GM12878 (cell line): ENCODE measurements around the gene TBCA. TPM values are rescaled to one million over a fixed set of nuclear protein-coding genes. Genes with fewer than 3 reads are reported as not detected.

Experiments used
- CHD1 ChIP-seq: IDR thresholded peaks from 2 replicates; pipeline ENCODE4 v1.6.1; 2012; ENCODE audit warnings: low read depth, low read length, improper control_type of control experiment
- HDAC2 ChIP-seq: fragments of 200-600 bp; sonication (generic); IDR thresholded peaks from 2 replicates; pipeline ENCODE4 v1.6.1; 2017
- MYC ChIP-seq: IDR thresholded peaks from 2 replicates; pipeline ENCODE4 v1.6.1; 2011; ENCODE audit warnings: mild to moderate bottlenecking, low read length, moderate library complexity, inconsistent platforms; ENCODE audit not compliant: insufficient read depth, insufficient replicate concordance, insufficient read length, severe bottlenecking
- NFYA ChIP-seq: IDR thresholded peaks from 2 replicates; pipeline ENCODE4 v1.6.1; 2011; ENCODE audit warnings: low read depth, mild to moderate bottlenecking, low read length, improper control_type of control experiment, borderline replicate concordance
- NR2F1 ChIP-seq: fragments of 450-650 bp; conservative IDR thresholded peaks from 2 replicates; pipeline ENCODE4 v1.6.1; 2017; ENCODE audit warnings: mild to moderate bottlenecking
- RBBP5 ChIP-seq: fragments of 200-600 bp; sonication (generic); conservative IDR thresholded peaks from 2 replicates; pipeline ENCODE4 v1.6.1; 2016
- SMC3 ChIP-seq: IDR thresholded peaks from 2 replicates; pipeline ENCODE4 v1.6.1; 2011; ENCODE audit warnings: low read length, improper control_type of control experiment, borderline replicate concordance
- SREBF1 ChIP-seq: IDR thresholded peaks from 2 replicates; pipeline ENCODE4 v1.6.1; 2012; ENCODE audit warnings: mild to moderate bottlenecking, low read length
- TBL1XR1 ChIP-seq: IDR thresholded peaks from 2 replicates; pipeline ENCODE4 v1.6.1; 2012; ENCODE audit warnings: low read depth, low read length, improper control_type of control experiment
- ZBED1 ChIP-seq: IDR thresholded peaks from 2 replicates; pipeline ENCODE4 v1.6.1; 2016; ENCODE audit warnings: borderline replicate concordance
- ZNF217 ChIP-seq: fragments of 450-650 bp; IDR thresholded peaks from 2 replicates; pipeline ENCODE4 v1.6.1; 2017; ENCODE audit warnings: antibody characterized with exemption, mild to moderate bottlenecking
- ZNF384 ChIP-seq: IDR thresholded peaks from 2 replicates; pipeline ENCODE4 v1.6.1; 2012; ENCODE audit warnings: low read depth, mild to moderate bottlenecking, low read length, improper control_type of control experiment, borderline replicate concordance
- polyA plus RNA-seq, 11 experiments: library from polyadenylated mRNA; depleted of rRNA in 4 of 11; unstranded in 6 of 11; stranded (reverse) in 5 of 11; fragments of >200 nt; fragmentation: Nextera tagmentation in 4 of 11; fragmentation: Illumina TruSeq in 1 of 11; extraction: Ambion mirVana in 4 of 11; extraction: Trizol in 1 of 11; gene quantifications; 1 replicate in 1 of 11; 2 replicates in 10 of 11; pipeline versions ENCODE4 v1.2.1 to v1.2.3, GENCODE V29; 2011 to 2016; ENCODE audit warnings: inconsistent platforms in 2 of 11, missing spikeins in 2 of 11, low read depth in 1 of 11
- total RNA-seq, 4 experiments: library from RNA; depleted of rRNA in 3 of 4; stranded (reverse); fragments of >200 nt in 3 of 4; fragmentation: Illumina TruSeq in 1 of 4; extraction: Trizol in 1 of 4; gene quantifications; 2 replicates each; pipeline versions ENCODE4 v1.2.1 to v1.2.3, GENCODE V29; 2013 to 2021
- TF ChIP-seq, protein P1 (sequence below): fragments of 450-650 bp; IDR thresholded peaks from 2 replicates; pipeline ENCODE4 v1.6.1; 2017; ENCODE audit warnings: borderline replicate concordance
- TF ChIP-seq, protein P2 (sequence below): IDR thresholded peaks from 2 replicates; pipeline ENCODE4 v1.6.1; 2011; ENCODE audit warnings: mild to moderate bottlenecking, low read depth, low read length, moderate library complexity; ENCODE audit not compliant: insufficient replicate concordance
- TF ChIP-seq, protein P3 (sequence below): IDR thresholded peaks from 2 replicates; pipeline ENCODE4 v1.6.1; 2012; ENCODE audit warnings: low read depth, low read length, improper control_type of control experiment
- TF ChIP-seq, protein P4 (sequence below): fragments of 450-650 bp; IDR thresholded peaks from 2 replicates; pipeline ENCODE4 v1.6.1; 2016; ENCODE audit warnings: mild to moderate bottlenecking, moderate library complexity, borderline replicate concordance
- TF ChIP-seq, protein P5 (sequence below): fragments of 150-350 bp; IDR thresholded peaks from 2 replicates; pipeline ENCODE4 v1.6.1; 2016; ENCODE audit warnings: low read depth, low read length
- TF ChIP-seq, protein P6 (sequence below): IDR thresholded peaks from 2 replicates; pipeline ENCODE4 v1.6.1; 2011; ENCODE audit warnings: low read depth, low read length, improper control_type of control experiment, borderline replicate concordance

The TBCA gene
- total and polyA plus RNA-seq, 10 of the 15 experiments (the other 5 are each of a cell fraction or from before 2014, with no cell fraction given): 86.3 to 647 (median 294) TPM

DNA sequence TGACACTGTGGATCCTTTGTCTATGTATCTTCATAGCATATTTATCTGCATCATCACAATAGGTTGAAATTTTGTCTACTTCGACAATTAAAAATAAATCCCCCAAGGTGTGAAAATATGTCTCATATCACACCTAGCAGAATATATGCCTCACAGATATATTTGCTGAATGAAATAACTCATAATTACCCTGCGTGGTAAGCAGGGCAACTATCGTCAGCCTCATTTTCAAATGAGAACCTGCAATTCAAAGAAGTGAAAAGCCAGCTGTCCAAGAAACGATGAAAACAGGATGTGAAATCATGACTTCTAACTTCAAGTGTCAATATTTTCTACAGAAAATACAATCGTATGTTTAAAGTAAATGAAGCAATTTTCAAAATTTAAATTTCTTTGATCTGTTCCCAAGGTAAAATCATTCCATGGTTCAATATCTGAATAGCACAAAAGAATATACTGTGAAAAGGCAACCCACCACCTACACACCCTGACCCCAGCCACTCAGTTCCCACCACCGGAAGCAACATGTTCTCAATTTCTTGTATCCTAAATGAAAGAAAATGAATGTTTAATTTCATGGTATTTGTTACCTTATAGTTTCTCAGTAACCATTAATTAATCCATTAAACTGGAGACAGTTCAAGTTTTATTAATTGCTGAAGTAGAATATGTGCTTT is 57.1 kb downstream of the TBCA start (continued):
- TF ChIP-seq TBL1XR1 (no peak), CHD1 (no peak), HDAC2 (no peak), ZNF217 (peak; percentile 63; the same call in 1 of the 2 replicates), RBBP5 (no peak), MYC (no peak), ZBED1 (no peak), SMC3 (no peak), NR2F1 (peak; percentile 89; the same call in 1 of the 2 replicates), SREBF1 (no peak), ZNF384 (no peak), NFYA (no peak)
- TF ChIP-seq, protein P1, sequence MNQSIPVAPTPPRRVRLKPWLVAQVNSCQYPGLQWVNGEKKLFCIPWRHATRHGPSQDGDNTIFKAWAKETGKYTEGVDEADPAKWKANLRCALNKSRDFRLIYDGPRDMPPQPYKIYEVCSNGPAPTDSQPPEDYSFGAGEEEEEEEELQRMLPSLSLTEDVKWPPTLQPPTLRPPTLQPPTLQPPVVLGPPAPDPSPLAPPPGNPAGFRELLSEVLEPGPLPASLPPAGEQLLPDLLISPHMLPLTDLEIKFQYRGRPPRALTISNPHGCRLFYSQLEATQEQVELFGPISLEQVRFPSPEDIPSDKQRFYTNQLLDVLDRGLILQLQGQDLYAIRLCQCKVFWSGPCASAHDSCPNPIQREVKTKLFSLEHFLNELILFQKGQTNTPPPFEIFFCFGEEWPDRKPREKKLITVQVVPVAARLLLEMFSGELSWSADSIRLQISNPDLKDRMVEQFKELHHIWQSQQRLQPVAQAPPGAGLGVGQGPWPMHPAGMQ: no peak
- TF ChIP-seq, protein P2, sequence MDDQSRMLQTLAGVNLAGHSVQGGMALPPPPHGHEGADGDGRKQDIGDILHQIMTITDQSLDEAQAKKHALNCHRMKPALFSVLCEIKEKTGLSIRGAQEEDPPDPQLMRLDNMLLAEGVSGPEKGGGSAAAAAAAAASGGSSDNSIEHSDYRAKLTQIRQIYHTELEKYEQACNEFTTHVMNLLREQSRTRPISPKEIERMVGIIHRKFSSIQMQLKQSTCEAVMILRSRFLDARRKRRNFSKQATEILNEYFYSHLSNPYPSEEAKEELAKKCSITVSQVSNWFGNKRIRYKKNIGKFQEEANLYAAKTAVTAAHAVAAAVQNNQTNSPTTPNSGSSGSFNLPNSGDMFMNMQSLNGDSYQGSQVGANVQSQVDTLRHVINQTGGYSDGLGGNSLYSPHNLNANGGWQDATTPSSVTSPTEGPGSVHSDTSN: no peak
- TF ChIP-seq, protein P3, sequence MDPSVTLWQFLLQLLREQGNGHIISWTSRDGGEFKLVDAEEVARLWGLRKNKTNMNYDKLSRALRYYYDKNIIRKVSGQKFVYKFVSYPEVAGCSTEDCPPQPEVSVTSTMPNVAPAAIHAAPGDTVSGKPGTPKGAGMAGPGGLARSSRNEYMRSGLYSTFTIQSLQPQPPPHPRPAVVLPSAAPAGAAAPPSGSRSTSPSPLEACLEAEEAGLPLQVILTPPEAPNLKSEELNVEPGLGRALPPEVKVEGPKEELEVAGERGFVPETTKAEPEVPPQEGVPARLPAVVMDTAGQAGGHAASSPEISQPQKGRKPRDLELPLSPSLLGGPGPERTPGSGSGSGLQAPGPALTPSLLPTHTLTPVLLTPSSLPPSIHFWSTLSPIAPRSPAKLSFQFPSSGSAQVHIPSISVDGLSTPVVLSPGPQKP: no peak
- TF ChIP-seq, protein P4, sequence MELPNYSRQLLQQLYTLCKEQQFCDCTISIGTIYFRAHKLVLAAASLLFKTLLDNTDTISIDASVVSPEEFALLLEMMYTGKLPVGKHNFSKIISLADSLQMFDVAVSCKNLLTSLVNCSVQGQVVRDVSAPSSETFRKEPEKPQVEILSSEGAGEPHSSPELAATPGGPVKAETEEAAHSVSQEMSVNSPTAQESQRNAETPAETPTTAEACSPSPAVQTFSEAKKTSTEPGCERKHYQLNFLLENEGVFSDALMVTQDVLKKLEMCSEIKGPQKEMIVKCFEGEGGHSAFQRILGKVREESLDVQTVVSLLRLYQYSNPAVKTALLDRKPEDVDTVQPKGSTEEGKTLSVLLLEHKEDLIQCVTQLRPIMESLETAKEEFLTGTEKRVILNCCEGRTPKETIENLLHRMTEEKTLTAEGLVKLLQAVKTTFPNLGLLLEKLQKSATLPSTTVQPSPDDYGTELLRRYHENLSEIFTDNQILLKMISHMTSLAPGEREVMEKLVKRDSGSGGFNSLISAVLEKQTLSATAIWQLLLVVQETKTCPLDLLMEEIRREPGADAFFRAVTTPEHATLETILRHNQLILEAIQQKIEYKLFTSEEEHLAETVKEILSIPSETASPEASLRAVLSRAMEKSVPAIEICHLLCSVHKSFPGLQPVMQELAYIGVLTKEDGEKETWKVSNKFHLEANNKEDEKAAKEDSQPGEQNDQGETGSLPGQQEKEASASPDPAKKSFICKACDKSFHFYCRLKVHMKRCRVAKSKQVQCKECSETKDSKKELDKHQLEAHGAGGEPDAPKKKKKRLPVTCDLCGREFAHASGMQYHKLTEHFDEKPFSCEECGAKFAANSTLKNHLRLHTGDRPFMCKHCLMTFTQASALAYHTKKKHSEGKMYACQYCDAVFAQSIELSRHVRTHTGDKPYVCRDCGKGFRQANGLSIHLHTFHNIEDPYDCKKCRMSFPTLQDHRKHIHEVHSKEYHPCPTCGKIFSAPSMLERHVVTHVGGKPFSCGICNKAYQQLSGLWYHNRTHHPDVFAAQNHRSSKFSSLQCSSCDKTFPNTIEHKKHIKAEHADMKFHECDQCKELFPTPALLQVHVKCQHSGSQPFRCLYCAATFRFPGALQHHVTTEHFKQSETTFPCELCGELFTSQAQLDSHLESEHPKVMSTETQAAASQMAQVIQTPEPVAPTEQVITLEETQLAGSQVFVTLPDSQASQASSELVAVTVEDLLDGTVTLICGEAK: no peak; the same call in 1 of the 2 replicates
- TF ChIP-seq, protein P5, sequence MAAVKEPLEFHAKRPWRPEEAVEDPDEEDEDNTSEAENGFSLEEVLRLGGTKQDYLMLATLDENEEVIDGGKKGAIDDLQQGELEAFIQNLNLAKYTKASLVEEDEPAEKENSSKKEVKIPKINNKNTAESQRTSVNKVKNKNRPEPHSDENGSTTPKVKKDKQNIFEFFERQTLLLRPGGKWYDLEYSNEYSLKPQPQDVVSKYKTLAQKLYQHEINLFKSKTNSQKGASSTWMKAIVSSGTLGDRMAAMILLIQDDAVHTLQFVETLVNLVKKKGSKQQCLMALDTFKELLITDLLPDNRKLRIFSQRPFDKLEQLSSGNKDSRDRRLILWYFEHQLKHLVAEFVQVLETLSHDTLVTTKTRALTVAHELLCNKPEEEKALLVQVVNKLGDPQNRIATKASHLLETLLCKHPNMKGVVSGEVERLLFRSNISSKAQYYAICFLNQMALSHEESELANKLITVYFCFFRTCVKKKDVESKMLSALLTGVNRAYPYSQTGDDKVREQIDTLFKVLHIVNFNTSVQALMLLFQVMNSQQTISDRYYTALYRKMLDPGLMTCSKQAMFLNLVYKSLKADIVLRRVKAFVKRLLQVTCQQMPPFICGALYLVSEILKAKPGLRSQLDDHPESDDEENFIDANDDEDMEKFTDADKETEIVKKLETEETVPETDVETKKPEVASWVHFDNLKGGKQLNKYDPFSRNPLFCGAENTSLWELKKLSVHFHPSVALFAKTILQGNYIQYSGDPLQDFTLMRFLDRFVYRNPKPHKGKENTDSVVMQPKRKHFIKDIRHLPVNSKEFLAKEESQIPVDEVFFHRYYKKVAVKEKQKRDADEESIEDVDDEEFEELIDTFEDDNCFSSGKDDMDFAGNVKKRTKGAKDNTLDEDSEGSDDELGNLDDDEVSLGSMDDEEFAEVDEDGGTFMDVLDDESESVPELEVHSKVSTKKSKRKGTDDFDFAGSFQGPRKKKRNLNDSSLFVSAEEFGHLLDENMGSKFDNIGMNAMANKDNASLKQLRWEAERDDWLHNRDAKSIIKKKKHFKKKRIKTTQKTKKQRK: no peak
- TF ChIP-seq, protein P6, sequence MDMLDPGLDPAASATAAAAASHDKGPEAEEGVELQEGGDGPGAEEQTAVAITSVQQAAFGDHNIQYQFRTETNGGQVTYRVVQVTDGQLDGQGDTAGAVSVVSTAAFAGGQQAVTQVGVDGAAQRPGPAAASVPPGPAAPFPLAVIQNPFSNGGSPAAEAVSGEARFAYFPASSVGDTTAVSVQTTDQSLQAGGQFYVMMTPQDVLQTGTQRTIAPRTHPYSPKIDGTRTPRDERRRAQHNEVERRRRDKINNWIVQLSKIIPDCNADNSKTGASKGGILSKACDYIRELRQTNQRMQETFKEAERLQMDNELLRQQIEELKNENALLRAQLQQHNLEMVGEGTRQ: no peak
